ENCODE measurements around the gene SPECC1.
"Not testable (repeated sequence)": the region's sequence is repeated elsewhere in the genome, so short reads cannot be mapped to it uniquely, and the experiment has no call there.

SPECC1 gene
- total RNA-seq: 28.0 to 101 (median 81.0) reads per million in 17 experiments

DNA sequence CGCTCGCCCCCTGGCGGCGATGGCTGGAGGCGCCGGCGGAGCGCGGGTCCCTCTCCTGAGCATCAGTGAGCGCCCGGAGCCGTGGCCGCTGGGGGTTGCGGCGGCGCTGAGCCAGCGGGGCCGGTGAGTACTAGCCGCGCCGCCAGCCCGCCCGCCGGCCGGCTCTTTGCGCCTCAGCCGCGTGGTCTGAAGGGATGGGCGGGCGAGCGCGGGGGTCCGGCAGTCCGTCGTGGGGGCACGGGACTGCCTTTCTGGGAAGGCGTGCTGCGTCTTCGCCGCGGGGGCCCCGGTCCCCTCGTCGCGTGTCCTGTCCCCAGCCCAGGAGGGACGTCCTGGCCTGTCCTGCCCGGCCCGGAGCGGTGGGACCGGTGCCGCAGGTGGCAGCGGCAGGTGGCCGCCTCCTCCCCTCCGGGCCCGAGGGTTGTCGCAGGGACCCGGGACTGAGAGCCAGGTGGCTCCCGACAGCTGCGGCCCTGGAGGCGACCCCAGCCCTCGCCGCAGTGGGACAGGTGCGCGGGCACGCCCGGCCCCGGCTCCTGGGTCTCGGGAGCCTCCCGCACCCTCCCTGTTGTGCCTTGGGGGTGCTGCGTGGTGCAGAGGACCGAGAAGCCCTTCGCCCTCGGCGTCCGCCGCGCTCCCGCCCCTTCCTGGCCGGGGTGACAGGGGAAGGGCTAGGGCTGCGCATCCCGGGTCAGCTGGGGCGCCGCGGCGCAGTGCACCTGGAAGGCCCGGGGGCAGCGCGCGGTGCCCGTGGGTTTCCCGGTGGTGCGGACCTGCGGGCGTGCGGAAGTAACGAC, at the start of gene SPECC1:
Gene SPECC1, plus strand, starts transcription at position 58 of the 797 bp plus-strand sequence. CDS start 87,293 bp downstream, outside the sequence.
- DNase-seq: peak; percentile 84 to 94 (median 88)

- not testable (repeated sequence) for DNase-seq
These were observed 46.2 kb upstream of the SPECC1 start for GRCh38 chr17:19962954-19963353.

- no peak for DNase-seq
These were observed 36.0 kb upstream of the SPECC1 start for GRCh38 chr17:19973156-19973555.

DNA sequence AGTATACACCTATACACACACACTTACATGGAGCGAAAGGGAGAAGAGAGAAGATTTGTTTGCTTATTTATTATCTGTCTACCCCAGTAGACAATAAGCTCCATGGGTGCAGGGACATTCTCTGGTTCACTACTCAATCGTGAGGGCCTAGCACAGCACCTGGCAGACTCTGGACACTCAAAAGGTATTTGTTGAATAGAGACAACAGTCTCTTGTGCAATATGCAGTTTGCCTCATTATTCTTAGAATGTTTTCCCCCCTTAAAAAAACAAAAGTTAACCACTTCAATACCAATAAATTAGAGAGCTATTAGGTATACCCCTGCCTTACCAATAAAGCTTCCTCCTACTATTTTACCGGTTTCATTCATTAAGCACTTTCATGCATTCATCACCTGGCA, 33.6 kb upstream of the SPECC1 start:
- DNase-seq: no peak

DNA sequence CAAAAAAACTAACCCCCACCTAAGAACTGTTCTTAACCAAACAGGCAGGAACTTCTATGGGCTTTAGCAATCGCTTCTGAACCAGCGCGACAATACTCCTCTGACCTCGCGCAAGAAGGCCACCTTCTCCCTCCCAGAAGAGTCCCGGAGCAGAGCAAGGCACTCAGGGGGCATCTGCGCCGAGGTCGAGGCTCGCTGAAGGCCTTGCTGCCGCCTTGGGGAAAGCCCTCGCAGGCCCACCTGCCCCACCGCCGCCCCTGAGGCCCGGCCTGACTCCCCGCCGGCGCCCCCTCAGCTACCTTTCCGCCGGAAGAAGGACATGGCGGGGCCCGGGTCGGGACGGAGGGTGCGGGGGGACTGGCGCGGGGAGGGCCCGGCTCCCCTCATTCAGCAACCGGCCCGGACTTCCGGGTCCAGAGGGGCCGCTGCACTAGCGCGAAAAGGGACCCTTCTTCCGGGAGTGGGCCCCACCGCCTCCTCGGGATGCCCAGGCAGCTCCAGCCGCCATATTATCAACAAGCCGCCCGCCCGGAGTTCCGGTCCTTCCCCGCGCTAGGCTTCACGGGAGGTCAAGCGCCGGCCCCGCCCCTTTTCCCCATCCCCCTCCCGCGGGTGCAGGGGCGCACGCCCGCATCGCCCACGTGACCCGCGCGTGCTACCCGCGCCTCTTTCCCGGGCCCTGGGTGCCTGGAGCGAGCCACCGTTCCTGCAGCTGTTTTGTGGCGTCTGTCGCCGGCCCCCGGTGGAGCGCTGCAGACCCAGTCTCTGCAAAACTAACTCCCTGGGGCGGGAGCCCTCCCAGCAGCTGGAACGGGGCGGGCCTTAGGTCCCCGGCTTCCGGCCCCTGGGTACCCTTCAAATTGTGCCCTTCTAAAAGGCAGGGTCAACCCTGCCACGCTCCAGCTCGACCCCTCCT, 31.6 kb upstream of the SPECC1 start, which contains the start of gene AKAP10:
Gene AKAP10, minus strand, starts transcription at position 536 of the 916 bp plus-strand sequence. Its CDS starts 149 bp downstream, at position 387.
- peak; percentile 94 to 98 (median 96) for DNase-seq

- peak; percentile 79 to 92 (median 88) for DNase-seq
These were observed 30.9 kb upstream of the SPECC1 start for GRCh38 chr17:19978209-19978802.

- DNase-seq: peak; percentile 23 to 66 (median 48)
These were observed 30.4 kb upstream of the SPECC1 start for GRCh38 chr17:19978805-19979211.

DNA sequence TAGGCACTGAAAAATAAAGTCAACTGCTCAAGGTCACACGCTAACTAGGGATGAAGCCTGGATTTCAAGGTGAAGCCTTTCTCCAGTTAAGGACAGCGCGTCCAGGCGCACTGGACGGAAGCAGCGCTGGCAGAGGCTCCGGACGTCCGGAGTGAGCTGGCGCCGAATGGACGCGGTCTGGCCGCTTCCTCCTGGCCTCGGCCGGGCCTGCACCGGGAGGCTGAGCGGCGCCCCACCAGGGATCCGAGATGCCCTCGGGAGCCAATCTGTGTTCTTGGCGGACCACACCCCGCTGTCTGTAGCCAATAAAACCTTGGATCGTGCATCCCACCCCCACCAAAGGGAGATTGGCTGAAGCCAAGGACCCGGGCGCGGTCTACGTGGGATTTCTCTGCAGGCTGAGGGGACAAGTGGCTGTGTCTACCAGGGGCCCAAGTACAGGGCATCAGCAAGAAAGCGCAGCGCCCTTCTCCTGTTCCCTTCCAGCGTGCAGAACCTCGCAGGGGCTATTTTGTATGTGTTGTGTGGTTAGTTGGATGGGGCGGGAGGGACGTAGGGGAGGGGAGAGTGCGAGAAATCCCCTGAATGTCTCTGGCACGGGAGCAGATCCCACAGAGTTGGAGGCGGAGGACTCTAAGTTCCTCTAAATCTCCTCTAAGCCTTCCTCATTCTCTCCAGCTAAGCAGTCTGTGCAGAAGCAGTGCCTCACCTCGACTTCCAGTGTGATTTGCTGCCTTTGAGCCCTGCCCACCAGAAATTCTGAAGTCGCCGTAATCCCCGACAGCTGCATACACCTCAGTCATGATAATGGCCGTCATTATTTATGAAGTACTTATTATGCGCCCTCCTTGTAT, 29.0 kb upstream of the SPECC1 start:
- peak; percentile 82 to 92 (median 89) for DNase-seq

GRCh38 chr17:19986941-19987861, 22.0 kb upstream of the SPECC1 start:
- DNase-seq: no peak

DNA sequence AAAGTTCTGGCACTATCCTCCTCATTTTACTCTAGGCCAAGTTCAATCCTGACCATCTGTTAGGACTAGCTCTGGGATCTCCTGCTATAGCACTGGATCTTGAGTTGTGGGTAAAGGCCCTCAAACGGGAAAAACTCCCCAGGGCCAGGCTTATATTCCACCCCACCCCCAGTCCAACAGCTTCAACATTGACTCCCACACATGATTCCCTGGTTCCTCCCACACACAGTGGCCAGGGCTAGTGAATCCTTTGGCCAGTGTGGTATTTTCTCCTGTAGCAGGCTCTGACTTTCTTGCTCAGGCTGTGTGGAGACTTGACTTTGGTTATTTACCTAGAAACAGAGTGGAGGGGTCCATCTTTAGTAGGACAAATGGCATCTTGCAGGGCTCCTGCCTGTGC, 21.3 kb upstream of the SPECC1 start:
- peak in 1 of 4 experiments; percentile 22 for DNase-seq

GRCh38 chr17:19991252-19991885, 17.8 kb upstream of the SPECC1 start:
- DNase-seq: no peak

- peak; percentile 89 to 96 (median 92) for DNase-seq
These were observed 16.1 kb upstream of the SPECC1 start for GRCh38 chr17:19992803-19993713.

DNA sequence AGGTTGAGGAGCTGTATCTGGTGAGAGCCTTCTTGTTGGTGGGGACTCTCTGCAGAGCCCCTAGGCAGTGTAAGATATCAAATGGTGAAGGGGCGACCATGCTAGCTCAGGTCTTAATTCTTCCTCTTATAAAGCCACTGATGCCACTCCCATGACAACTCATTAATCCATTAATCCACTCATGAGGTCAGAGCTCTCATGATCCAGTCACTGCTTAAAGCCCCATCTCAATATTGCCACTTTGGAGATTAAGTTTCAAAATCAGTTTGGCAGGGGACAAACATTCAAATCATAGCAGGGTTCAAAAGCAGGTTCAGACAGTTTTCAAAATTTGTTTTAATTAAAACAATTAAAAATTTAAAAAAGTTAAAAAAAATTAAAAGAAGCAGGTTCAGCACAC, 13.1 kb upstream of the SPECC1 start:
- DNase-seq: no peak

- DNase-seq: peak; percentile 48 to 91 (median 67)
These were observed 12.7 kb upstream of the SPECC1 start for GRCh38 chr17:19996502-19996901.

DNA sequence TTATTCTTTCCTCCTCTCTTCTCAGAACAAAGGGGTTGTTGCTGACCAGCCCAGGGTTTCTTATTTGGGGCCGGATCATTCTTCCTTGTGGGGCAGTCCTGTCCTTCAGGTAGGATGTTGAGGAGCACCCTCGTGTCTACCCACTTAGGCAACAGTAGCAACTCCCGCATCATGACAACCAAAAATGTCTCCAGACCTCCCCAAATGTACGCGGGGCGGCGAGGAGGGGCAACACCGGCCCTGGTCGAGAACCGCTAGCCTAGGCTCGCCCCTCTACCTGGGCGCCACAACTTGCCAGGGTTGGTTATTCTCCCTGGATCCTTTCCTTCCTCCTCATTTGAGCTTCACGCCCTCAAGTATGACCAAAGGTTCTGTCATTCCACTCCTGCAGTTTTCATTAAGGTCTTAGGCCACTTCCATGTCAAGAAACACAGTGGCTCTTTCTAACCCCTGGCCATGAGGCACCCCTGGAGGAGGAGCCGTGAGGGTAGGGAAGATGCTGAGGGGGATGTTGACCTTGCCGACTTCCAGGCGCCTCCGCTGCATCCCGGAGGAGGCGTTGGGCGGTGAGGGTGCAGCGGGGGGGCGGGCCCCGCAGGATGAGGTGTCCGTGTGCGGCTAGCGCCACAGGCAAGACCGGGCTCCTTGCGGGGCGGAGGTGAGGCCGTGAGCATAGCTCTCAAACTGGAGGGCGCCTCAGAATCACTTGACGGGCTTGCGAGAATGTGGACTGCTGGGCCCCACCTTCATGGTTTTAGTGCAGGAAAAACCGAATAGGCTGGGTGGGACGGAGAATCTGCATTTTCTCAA, 712 bp upstream of the SPECC1 start:
- peak in 1 of 4 experiments; percentile 30 for DNase-seq

DNA sequence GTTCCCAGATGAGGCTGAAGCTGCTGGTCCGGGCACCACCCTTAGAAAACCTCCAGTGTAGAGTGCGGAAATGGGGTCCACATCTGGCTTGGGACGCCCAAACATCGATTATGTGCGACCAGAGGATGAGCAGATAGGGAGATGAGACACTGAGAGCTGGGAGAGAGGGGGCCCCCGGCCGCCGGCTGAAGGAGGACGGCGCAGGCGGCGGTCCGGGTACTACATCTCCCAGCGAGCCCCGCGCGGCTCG, 182 bp upstream of the SPECC1 start:
- DNase-seq: no peak

- peak; percentile 58 to 76 (median 70) for DNase-seq
These were observed 1.1 kb downstream of the SPECC1 start for GRCh38 chr17:20010099-20010863.

GRCh38 chr17:20010936-20011335, 1.8 kb downstream of the SPECC1 start:
- no peak for DNase-seq
